ENCODE data around the gene TRNP1.

The TRNP1 gene

GRCh38 chr1:27000817-27001460 is 7.4 kb downstream of the TRNP1 start:
- H3K9me3 ChIP-seq (ENCODE audit: control insufficient read depth, low read length), result no peaks in the 10 kb centered on the region
- no peak overlapping the region for H3K27ac ChIP-seq (ENCODE audit: insufficient read depth, low read length, poor library complexity, severe bottlenecking)
- no peak overlapping the region for H3K4me3 ChIP-seq (ENCODE audit: insufficient read depth, low read depth, low read length, poor library complexity, severe bottlenecking)
- peaks cover 8% of the 10 kb centered on the region for H3K27me3 ChIP-seq (replicated peaks; ENCODE audit: control insufficient read depth, insufficient read depth, low read length, poor library complexity, severe bottlenecking)
- peaks cover 5% of the 10 kb centered on the region for H3K4me1 ChIP-seq (ENCODE audit: control insufficient read depth, insufficient read depth, low read length, poor library complexity, severe bottlenecking)
- no peaks in the 10 kb centered on the region for H3K36me3 ChIP-seq (ENCODE audit: control insufficient read depth, insufficient read depth, low read length)
- no peak for DNase-seq

- Histone ChIP-seq H3K9me3 (ENCODE audit: control insufficient read depth, low read length) (no peaks in the 10 kb centered on the region), H3K27me3 (replicated peaks; ENCODE audit: control insufficient read depth, insufficient read depth, low read length, poor library complexity, severe bottlenecking) (peaks cover 5% of the 10 kb centered on the region), H3K27ac (ENCODE audit: insufficient read depth, low read length, poor library complexity, severe bottlenecking) (no peak overlapping the region), H3K4me3 (ENCODE audit: insufficient read depth, low read depth, low read length, poor library complexity, severe bottlenecking) (no peak overlapping the region), H3K36me3 (ENCODE audit: control insufficient read depth, insufficient read depth, low read length) (no peaks in the 10 kb centered on the region), H3K4me1 (ENCODE audit: control insufficient read depth, insufficient read depth, low read length, poor library complexity, severe bottlenecking) (peaks cover 5% of the 10 kb centered on the region)
- DNase-seq, result no peak
Observed at GRCh38 chr1:27001570-27002360, 8.3 kb downstream of the TRNP1 start.

- H3K4me1 ChIP-seq (ENCODE audit: control insufficient read depth, insufficient read depth, low read length, poor library complexity, severe bottlenecking), result no peaks in the 10 kb centered on the region
- no peak overlapping the region for H3K27ac ChIP-seq (ENCODE audit: insufficient read depth, low read length, poor library complexity, severe bottlenecking)
- H3K4me3 ChIP-seq (ENCODE audit: insufficient read depth, low read depth, low read length, poor library complexity, severe bottlenecking), result no peak overlapping the region
- H3K36me3 ChIP-seq (ENCODE audit: control insufficient read depth, insufficient read depth, low read length), result no peaks in the 10 kb centered on the region
- H3K27me3 ChIP-seq (replicated peaks; ENCODE audit: control insufficient read depth, insufficient read depth, low read length, poor library complexity, severe bottlenecking), result no peaks in the 10 kb centered on the region
- DNase-seq, result no peak
- H3K9me3 ChIP-seq (ENCODE audit: control insufficient read depth, low read length), result no peaks in the 10 kb centered on the region
Observed at GRCh38 chr1:27003745-27004470, 10.4 kb downstream of the TRNP1 start.

GRCh38 chr1:27004471-27005165 is 11.1 kb downstream of the TRNP1 start:
- H3K4me3 ChIP-seq (ENCODE audit: insufficient read depth, low read depth, low read length, poor library complexity, severe bottlenecking), result no peak overlapping the region
- H3K4me1 ChIP-seq (ENCODE audit: control insufficient read depth, insufficient read depth, low read length, poor library complexity, severe bottlenecking), result no peaks in the 10 kb centered on the region
- DNase-seq, result no peak
- no peak overlapping the region for H3K27ac ChIP-seq (ENCODE audit: insufficient read depth, low read length, poor library complexity, severe bottlenecking)
- no peaks in the 10 kb centered on the region for H3K27me3 ChIP-seq (replicated peaks; ENCODE audit: control insufficient read depth, insufficient read depth, low read length, poor library complexity, severe bottlenecking)
- H3K9me3 ChIP-seq (ENCODE audit: control insufficient read depth, low read length), result no peaks in the 10 kb centered on the region
- no peaks in the 10 kb centered on the region for H3K36me3 ChIP-seq (ENCODE audit: control insufficient read depth, insufficient read depth, low read length)

GRCh38 chr1:27005166-27005530 is 11.7 kb downstream of the TRNP1 start:
- Histone ChIP-seq H3K27me3 (replicated peaks; ENCODE audit: control insufficient read depth, insufficient read depth, low read length, poor library complexity, severe bottlenecking) (no peaks in the 10 kb centered on the region), H3K9me3 (ENCODE audit: control insufficient read depth, low read length) (no peaks in the 10 kb centered on the region), H3K4me1 (ENCODE audit: control insufficient read depth, insufficient read depth, low read length, poor library complexity, severe bottlenecking) (no peaks in the 10 kb centered on the region), H3K36me3 (ENCODE audit: control insufficient read depth, insufficient read depth, low read length) (no peaks in the 10 kb centered on the region), H3K27ac (ENCODE audit: insufficient read depth, low read length, poor library complexity, severe bottlenecking) (no peak overlapping the region), H3K4me3 (ENCODE audit: insufficient read depth, low read depth, low read length, poor library complexity, severe bottlenecking) (no peak overlapping the region)
- no peak for DNase-seq

GRCh38 chr1:27005648-27006496 is 12.4 kb downstream of the TRNP1 start:
- no peaks in the 10 kb centered on the region for H3K36me3 ChIP-seq (ENCODE audit: control insufficient read depth, insufficient read depth, low read length)
- no peaks in the 10 kb centered on the region for H3K4me1 ChIP-seq (ENCODE audit: control insufficient read depth, insufficient read depth, low read length, poor library complexity, severe bottlenecking)
- no peak overlapping the region for H3K4me3 ChIP-seq (ENCODE audit: insufficient read depth, low read depth, low read length, poor library complexity, severe bottlenecking)
- DNase-seq, result no peak
- H3K27me3 ChIP-seq (replicated peaks; ENCODE audit: control insufficient read depth, insufficient read depth, low read length, poor library complexity, severe bottlenecking), result no peaks in the 10 kb centered on the region
- H3K9me3 ChIP-seq (ENCODE audit: control insufficient read depth, low read length), result no peaks in the 10 kb centered on the region
- H3K27ac ChIP-seq (ENCODE audit: insufficient read depth, low read length, poor library complexity, severe bottlenecking), result no peak overlapping the region

- no peaks in the 10 kb centered on the region for H3K4me1 ChIP-seq (ENCODE audit: control insufficient read depth, insufficient read depth, low read length, poor library complexity, severe bottlenecking)
Observed at GRCh38 chr1:27006683-27007082, 13.2 kb downstream of the TRNP1 start.

GRCh38 chr1:27007909-27008582 is 14.6 kb downstream of the TRNP1 start:
- Histone ChIP-seq H3K27ac (ENCODE audit: insufficient read depth, low read length, poor library complexity, severe bottlenecking) (no peak overlapping the region), H3K4me1 (ENCODE audit: control insufficient read depth, insufficient read depth, low read length, poor library complexity, severe bottlenecking) (peaks cover 5% of the 10 kb centered on the region), H3K4me3 (ENCODE audit: insufficient read depth, low read depth, low read length, poor library complexity, severe bottlenecking) (no peak overlapping the region), H3K9me3 (ENCODE audit: control insufficient read depth, low read length) (no peaks in the 10 kb centered on the region), H3K27me3 (replicated peaks; ENCODE audit: control insufficient read depth, insufficient read depth, low read length, poor library complexity, severe bottlenecking) (peaks cover 13% of the 10 kb centered on the region), H3K36me3 (ENCODE audit: control insufficient read depth, insufficient read depth, low read length) (no peaks in the 10 kb centered on the region)
- no peak for DNase-seq

More at GRCh38 chr1:27006683-27007082, 13.2 kb downstream of the TRNP1 start:
- no peaks in the 10 kb centered on the region for H3K27me3 ChIP-seq (replicated peaks; ENCODE audit: control insufficient read depth, insufficient read depth, low read length, poor library complexity, severe bottlenecking)
- no peak overlapping the region for H3K27ac ChIP-seq (ENCODE audit: insufficient read depth, low read length, poor library complexity, severe bottlenecking)
- DNase-seq, result no peak
- no peaks in the 10 kb centered on the region for H3K9me3 ChIP-seq (ENCODE audit: control insufficient read depth, low read length)
- H3K36me3 ChIP-seq (ENCODE audit: control insufficient read depth, insufficient read depth, low read length), result no peaks in the 10 kb centered on the region
- H3K4me3 ChIP-seq (ENCODE audit: insufficient read depth, low read depth, low read length, poor library complexity, severe bottlenecking), result no peak overlapping the region
